AML-193 (cell line): Measurements from ENCODE around the gene MYO1E.
A peak's percentile ranks its signal among the peaks of the same experiment; 100 is the strongest.

Experiments used
- DNase-seq, 2 experiments: peaks; one replicate each; lab custom pipeline; 2025; lab: John Stamatoyannopoulos, UW

Gene MYO1E

DNA sequence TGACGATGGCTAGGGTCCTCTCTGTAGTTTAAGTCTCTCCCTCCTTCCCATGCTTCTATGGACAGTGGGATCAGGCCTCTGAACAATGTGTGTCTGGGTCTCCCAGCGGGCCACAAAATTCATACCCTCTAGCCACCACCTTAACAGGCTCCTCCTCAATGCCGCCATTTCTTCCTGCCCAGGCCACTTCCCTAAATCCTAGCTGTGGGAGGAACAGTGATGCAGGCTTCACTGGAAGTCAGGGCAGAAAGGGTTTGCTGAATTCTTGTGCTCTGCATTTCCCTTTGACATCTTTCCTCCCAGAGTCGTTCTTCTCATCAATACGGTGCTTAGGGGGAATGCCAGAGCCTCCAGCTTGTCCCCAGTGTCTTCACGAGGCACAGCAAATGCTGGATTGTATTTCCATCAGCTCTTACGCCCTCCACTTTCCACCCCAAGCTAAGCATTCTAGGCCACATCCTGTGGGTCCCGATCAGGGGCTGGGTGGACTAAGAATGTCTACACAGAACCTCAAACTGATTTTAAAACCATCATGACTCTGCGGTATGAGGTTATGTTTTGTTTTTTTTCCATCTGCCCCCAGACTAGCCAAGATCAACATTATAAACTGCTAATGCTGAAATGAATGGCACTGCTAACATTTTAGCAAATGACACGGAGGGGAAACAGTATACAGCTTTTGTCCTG lies 177.9 kb downstream of the MYO1E start:
- no peak for DNase-seq

DNA sequence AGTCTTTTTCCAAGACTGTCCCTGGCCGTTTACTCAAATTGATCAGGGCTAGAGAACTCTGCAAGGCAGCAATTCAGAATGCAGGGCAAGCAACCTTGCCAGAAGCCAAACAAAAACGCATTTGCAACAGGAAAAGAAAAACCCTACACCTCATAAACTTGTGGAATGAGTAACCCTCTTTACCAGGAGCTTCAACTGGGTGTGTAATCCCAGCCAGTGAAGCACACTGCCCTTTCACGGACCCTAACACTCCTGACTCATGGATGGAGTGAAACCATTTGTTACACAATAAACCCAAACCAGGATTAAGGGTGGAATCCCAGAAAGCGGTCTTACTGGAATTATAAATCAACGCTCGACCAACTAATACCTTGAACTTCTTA lies 180.8 kb downstream of the MYO1E start:
- DNase-seq: no peak

DNA sequence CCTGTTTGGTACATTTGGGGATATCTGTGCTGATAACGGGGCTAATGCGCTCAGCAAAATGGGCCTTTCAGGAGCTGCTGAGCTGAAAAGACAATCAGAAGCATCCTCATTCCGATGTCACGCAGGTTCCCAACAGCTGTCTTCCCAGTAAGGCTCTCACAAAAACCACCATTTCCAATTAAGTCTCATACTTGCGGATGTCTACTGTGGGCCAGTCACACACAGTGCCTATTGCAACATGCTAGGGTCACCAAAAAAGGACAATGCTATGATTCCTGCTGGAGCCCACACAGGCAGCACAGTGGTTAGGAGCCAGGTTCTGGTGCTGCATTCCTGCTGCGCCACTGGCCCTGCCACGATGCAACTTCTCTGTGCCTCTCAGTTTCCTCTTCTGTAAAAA lies 182.4 kb downstream of the MYO1E start:
- no peak for DNase-seq

DNA sequence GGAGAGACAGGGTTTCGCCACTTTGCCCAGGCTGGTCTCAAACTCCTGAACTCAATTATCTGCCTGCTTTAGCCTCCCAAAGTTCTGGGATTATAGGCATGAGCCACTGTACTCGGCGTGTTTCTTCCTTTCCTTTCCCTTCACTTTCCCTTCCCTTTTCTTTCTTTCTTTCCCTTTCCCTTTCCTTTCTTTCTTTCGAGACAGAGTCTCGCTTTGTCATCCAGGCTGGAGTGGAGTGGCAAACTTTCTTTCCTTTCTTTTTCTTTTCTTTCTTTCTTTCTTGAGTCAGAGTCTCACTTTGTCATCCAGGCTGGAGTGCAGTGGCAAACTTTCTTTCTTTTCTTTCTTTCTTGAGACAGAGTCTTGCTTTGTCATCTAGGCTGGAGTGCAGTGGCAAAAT lies 183.4 kb downstream of the MYO1E start:
- no peak for DNase-seq

DNA sequence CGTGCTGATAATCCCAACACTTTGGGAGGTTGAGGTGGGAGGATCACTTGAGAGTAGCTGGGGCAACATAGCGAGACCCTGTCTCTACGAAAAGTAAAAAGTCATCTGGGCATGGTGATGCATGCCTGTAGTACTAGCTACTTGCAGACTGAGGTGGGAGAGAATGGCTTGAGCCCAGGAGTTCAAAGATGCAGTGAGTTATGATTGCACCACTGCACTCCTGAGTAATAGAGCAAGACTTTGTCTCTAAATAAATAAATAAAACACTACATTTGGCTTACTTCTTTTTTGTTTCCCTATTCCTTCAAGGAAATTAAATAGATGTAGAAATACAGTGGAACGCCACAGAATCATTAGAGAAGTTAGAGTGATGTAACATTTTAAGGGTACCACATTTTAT lies 186.2 kb downstream of the MYO1E start:
- DNase-seq: no peak

DNA sequence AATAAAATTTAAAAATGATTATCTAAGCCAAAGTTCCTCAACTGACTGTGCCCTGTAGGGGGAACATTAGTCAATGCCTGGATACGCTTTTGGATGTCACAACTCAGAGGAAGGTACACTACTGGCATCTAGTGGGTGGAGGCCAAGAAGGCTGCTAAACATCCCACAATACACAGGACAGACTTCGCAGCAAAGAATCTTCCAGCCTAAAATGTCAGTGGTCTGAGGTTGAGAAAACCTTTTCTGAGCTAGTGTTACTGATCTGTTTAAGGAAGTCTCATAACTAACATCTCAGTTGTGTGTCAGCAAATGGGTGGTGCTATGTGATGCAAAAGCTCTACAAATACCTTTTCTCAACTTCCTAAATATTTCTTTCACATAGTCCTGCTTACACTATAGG lies 186.9 kb downstream of the MYO1E start:
- no peak for DNase-seq

DNA sequence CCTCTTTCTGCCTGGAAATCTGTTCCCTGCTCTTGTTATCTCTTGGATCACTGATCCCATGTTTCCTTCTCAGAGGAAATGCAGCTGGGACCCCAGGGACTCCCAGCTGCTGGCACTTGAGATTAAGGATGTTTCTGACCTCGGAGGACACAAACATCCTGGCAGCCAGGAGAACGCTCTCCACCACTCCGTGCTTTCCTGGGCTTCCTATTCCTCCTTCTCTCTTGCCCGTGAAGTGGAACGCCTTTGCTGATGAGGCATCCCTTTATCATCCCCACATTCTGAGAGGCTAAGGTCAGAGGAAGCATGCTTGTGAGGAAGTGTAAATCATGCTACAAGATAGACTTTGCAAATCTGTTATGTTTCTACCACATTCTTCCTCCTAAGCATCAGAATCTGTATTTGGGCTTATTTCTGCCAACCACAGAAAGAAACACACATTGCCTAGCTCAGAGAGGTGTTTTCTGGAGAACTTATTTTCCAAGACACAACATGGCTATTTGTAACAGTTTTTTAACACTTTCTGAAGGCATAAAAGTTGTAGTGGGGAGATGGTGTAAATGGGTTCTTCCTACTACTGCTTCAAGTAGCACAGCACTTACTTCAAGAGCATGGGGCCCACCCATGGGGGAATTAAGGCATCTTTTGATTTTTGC lies 191.6 kb downstream of the MYO1E start:
- no peak for DNase-seq

DNA sequence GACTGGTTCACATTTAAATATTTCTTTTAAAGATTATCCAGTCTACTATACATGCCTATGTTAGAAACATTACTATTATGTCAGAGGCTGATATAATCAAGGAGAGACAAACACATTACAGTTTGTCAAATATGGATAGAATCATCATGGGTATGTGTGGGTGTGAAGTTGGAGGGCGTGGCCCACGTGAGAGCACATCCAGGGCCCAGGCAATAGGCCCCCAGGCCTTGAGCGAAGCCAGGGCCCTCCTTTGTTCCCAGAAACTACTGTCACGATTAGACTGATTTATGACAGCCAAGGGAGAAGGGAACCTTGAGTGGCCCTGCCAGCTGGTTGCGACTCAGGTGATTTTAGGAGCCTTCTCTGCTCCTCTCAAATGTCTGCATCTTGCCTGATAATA lies 193.0 kb downstream of the MYO1E start:
- DNase-seq: no peak

DNA sequence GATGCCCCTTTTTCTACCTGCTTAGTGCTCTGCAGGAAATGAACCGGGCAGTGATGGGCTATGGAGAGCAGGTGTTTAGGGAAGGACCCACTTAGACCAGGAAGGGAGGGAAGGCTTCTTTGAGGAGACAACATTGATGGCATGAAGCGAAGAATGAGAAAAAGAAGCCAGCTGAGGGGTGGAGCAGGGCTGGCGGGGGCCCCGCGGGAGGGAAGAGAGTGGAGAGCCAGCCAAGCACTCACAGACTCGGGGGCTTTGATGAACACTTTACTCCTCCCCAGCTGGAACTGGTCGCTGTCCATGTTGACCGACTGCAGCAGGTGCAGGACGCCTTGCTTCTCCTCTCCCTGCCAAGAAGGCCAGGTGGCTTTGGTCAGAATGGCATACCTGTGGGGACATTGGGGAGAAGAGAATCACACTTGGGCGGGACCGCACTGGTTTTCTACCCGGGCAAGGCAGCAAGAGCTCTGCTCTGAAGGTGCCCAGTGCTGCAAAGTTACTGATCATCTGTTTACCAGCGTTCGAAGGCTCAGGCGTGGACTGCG lies 194.4 kb downstream of the MYO1E start:
- no peak for DNase-seq

DNA sequence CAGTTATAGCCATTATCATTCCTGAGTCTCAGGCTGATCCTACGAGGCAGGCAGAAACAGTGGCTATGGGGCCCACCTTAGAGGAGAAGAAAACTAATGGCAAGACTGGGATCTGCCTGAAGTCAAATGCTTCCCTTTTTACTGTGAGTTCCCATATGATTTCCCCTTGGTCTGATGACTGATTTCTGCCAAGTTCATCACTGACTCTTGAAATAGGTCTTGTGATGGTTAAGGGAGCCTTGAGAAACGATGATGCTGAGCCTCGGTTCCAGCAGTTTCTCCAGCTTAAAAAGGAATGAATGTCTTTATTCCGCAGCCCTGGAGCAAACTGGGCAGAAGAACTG lies 195.4 kb downstream of the MYO1E start:
- no peak for DNase-seq

DNA sequence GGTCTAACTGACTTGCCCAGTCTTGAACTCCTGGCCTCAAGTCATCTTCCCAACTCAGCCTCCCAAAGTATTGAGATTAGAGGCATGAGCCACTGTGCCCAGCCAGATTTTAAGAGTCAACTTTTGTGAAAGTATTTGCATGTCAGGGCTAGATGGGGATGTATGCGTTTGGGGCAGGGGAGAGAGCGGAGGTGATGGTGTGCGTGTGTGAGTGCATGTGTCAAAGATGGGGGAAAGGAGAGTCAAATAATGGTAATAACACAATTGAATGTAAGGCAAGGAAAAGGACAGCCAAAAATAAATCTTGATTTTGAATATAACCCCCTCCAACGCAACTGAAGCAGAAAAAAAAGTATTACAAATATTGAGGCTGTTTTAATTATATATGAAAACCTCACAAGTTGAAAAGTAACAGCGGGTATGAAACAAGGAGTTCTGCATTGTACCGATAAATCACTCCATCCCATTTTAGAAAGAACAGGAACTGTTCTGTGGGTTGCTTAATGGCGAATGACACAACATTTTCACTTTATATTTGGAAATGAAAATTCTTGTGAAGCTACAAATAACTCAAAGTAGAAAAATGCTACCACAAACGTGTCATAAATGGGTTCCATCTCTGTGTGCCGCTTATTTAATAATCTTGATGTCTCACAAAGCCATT lies 195.9 kb downstream of the MYO1E start:
- DNase-seq: peak in 1 of 2 experiments; percentile 15

DNA sequence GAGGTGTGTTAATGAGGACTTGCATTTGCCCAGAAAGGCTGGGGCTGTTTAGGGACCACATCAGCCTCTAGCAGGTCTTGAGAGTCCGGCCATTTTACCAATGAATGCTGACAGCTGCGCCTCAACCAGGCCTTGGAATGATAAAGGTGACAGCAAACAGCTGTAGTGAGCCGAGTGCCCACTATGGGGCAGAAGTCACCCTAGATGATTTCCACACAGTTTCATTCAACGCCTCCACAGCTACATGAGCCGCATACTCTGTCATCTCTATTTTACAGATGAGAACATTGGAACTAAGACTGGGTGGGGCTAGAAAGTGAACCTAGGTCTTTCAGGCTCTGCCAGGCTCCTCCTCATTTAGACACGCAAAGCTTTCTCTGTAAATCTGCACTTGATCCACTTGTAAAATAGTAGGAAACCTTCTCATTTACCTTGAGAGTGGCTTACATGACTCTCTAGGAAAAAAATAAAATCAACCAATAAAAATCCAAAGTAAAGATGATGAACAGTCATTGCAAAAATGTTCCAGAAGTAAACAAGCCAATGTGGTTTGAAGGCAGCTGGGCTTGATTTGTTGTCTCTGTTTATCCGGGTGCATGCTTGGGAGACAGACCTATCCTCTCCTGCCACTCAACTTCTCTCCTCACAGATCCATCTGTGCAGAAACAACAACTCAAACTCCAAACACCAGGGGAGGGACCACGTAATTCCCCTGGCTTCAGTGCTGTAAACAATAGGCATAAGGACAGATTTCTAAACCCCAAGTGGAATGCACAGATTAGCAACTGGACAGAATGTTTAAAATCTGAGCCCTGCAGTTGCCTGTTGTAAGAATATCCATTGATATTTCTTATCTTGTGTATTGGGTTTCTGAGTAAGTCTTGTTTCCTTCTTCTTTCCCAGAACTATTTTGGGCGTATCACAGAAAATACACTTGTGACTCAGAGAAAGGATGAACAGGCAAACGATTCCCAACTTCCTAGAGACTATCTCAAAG lies 197.5 kb downstream of the MYO1E start:
- peak; percentile 12 to 51 for DNase-seq

DNA sequence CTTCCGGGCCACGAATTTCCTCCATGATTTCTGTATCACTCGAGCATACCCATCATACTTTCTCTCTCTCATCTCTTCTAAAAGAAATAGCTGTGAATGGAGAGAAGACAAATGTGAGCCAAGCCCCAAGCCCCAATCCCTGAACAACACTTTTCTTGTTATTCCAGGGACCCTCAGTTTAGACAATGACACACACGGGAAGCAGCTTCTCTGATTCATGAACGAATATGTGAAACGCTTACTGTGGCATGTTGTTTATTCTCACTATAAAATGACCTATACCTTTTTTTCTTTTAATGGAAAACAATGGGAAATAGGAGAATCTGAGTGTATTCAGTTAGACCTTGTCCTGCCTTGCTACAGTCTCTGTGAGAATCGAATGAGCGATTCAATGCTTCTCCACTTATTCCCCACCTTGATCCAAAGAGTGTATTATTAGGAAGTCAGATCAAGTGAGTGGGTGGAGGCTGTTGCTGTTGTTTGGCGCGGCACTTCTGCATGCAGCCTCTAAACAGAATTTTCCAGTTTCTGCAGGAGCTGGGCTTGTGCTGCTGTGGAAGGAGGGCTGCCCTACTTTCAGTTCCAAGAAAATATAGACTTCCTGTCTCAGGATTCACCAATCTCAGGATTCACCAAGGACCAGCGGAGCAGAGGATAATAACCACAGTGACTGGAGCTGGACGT lies 198.4 kb downstream of the MYO1E start:
- DNase-seq: no peak

DNA sequence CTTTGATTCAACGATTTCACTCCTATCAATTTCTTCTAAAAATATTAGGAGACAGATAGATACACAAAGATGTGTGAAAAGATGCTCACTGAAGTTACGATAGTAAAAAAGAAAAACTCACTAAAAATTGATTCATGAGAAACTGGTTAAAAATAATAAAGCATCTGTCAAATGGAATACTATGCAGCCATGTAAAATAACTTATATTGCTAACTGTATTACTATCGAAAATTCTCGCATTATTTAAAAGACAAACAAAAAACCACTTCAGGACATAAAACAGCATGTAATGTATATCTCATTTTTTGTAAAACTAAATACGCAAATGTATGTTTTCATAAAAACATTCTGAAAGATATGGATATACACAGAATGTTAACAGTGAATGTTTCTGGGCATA lies 199.5 kb downstream of the MYO1E start:
- DNase-seq: no peak

DNA sequence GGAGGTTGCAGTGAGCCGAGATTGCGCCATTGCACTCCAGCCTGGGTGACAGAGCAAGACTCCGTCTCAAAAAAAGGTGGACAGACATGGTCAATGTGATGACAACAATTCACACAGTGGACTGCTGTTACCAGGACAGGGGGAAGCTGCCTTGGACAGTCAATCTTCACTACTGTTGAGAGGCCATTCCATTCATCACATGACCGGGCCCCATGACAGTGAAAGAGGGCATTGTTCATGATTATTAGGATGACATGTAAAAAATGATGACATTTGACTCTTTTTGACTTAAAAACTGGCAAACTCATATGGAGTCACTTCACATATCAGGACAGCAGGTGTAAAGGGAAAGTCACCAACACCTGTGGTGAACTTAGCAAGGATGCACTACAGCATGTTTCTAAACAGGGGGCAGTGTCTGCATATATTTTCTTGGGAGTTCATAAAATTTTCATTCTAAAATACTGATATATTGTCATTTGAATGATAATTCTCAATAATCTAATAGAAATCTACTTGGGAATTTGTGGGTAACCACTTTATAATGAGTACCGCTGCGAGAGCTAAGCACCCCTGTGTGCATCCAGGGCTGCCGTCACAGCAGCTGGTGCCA lies 200.3 kb downstream of the MYO1E start:
- no peak for DNase-seq

DNA sequence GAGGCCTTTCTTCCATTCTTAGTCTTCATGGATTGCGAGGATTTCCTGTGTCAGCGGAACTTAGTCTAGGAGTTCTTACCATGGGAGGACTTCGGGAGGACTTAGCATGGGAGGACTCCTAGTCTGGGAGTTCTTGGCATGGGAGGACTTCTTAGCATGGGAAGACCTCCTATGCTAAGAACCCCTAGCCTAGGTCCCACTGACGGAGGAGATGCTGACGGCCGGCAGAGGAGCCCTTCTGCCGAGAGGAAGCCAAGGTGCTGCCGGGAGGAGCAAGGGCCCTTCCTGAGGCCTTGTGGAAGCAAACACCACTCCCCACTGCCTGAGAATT lies 201.6 kb downstream of the MYO1E start:
- no peak for DNase-seq

DNA sequence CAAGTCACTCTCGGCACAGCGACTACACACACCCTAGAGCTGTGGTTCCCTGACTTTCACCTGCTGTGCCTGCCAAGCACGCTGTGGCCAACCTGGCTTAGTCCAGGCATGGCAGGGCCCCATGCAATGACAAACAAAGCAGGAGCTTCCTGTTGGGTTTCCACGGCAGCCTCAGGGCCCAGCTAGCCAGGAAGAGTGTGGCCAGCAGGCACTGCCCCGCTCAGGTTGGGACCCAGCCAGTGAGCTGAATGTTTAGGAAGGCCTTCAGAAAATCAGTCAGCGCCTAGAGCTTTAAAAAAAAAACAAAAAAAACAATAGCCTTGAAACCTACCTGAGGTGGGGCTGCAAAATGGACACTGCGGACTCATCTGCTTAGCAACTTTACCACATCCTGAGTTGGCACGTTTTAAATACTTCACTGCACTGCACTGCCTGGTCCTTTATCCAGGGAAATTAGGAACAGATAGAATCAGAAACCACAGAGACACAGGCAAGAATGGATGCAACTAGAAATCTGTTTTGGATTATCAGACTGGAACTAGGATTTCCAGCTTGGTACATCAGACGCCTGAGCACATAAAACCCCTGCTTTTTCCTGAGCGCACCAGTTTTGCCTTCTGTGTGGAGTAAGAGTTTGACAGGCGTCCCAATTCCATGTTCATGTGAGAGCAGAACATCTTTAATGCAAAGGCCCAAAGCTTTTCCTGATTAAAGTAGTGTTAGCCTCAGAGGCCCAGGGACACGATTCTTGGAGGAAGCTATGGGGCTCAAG lies 202.2 kb downstream of the MYO1E start:
- DNase-seq: no peak

DNA sequence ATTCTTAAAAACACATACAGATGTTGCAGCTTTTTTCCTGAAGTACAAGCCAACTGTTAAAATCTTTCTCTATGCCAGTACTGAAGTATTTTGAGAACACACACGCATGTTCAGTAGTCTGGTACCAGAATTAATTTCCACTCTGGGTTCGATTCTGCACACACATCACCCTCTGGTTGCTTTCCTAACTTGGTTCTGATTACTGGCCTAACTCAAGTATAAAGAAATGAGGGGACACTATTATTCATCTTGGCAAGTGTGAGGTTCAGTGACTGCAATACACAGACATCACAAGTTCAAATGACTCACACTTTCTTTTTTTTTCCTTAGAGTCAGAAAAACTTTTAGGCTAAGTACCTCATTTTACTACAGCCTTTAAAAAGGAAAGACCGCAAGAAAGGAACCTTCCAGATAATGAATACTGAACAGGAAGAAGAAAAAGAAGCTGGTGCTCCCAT lies 203.4 kb downstream of the MYO1E start:
- no peak for DNase-seq

DNA sequence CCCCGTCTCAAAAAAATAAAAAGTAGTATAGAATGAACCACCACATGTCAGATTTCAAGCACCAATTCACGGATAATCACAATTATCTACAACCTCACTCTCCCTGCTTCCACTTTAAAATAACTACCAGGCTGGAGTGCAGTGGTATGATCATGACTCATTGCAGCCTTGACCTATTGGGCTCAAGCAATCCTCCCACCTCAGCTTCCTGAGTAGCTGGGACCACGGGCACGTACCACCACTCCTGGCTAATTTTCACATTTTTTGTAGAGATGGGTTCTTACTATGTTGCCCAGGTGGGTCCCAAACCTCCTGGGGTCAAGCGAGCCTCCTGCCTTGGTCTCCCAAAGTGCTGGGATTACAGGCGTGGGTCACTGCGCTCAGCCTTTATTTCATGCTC lies 204.1 kb downstream of the MYO1E start:
- DNase-seq: no peak

DNA sequence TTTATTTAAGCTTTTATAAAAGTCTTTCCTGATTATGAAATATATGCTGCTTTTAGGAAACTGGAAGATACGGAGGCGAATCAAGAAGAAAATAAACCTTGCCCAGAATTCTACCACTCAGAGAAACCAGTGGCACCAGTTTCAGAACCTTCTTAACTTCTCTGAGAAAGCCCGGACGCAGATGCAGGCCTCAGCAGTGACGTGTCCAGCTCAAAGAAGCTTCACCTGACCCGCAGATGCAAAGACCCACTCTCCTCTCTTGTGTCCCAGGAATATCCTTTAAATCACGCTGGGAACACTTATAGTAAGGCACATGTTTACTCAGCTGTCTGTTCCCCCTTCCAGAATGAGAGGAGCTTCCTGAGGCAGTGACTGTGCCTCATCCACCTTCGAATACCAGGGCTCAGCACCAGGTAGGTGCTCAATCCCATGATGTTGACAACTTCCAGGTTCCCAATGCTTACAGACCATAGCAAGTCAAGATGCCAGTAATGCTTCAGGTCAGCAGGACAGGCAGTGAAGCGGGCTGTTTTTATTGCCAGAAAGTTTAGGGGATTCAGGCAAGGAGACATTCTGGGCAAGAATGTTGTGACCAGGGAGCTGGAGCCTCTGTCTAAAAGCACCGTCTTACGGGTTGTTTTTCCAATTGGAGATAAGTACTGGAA lies 205.9 kb downstream of the MYO1E start:
- DNase-seq: no peak
